Nephron progenitor cell (in vitro differentiated cells): ENCODE results near the gene WDR46.

ENCODE experiments used
- DNase-seq: peaks from one replicate; pipeline ENCODE4 v3.0.0; 2021
- H3K27ac Mint-ChIP-seq: 2 replicates; pipeline ENCODE4 v1.8.0; 2021; ENCODE audit warnings: mild to moderate bottlenecking, moderate library complexity, mixed read lengths
- H3K27me3 Mint-ChIP-seq: 2 replicates; pipeline ENCODE4 v1.8.0; 2021; ENCODE audit warnings: mild to moderate bottlenecking, low read depth, mixed read lengths; ENCODE audit not compliant: poor library complexity
- H3K36me3 Mint-ChIP-seq: 2 replicates; pipeline ENCODE4 v1.8.0; 2021; ENCODE audit warnings: low read depth, mixed read lengths
- H3K4me1 Mint-ChIP-seq: 2 replicates; pipeline ENCODE4 v1.8.0; 2021; ENCODE audit warnings: mixed read lengths
- H3K4me3 Mint-ChIP-seq: 2 replicates; pipeline ENCODE4 v1.8.0; 2021; ENCODE audit warnings: mild to moderate bottlenecking, moderate library complexity, mixed read lengths
- H3K9me3 Mint-ChIP-seq: 2 replicates; pipeline ENCODE4 v1.8.0; 2021; ENCODE audit warnings: mild to moderate bottlenecking, moderate library complexity, mixed read lengths
- TF ChIP-seq, protein P1 (sequence below): fragments of 200-600 bp; sonication (generic); IDR thresholded peaks from 2 replicates; pipeline ENCODE4 v1.5.0; 2021; ENCODE audit warnings: antibody characterized with exemption

The WDR46 gene

DNA sequence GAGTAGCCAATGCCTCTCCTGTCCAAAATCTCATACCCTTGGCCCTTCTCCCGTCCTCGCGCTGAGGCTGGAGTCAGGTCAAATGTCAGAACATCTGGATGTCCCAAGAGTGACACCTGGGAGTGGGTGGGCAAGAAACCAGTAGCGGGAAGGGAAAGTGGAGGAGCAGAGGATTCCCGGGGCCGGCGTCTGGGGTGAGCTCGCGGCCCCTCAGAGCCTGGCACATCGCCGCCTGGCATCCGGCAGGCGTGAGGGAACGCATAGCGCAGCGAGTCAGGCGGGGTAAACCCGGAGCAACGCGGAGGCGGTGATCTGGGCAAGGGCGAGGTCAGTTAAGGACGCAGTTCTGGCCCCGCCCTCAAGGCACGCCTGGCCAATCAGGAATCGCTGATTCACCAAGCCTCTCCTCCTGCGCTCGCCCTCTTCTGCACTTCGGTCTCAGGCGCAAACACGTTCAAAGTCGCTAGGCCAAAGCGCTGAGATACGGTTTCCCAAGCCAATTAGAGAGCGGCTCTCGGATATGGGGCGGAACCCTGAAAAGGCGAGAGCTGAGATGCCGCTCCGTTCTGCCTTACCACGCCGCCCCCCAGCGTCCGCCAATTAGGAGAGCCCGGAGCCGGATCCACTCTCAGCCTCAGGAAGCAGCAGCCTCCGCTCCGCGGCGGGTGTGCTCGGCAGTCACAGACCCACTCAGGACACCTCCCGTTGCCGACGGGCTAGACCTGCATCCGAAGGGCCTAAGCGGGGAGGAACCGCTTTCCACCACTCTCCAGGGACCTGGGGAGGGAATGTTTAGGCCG lies 39.9 kb downstream of the WDR46 start:
- H3K4me1 Mint-ChIP-seq: peaks cover 36% of the 10 kb centered on the region
- TF ChIP-seq, protein P1, sequence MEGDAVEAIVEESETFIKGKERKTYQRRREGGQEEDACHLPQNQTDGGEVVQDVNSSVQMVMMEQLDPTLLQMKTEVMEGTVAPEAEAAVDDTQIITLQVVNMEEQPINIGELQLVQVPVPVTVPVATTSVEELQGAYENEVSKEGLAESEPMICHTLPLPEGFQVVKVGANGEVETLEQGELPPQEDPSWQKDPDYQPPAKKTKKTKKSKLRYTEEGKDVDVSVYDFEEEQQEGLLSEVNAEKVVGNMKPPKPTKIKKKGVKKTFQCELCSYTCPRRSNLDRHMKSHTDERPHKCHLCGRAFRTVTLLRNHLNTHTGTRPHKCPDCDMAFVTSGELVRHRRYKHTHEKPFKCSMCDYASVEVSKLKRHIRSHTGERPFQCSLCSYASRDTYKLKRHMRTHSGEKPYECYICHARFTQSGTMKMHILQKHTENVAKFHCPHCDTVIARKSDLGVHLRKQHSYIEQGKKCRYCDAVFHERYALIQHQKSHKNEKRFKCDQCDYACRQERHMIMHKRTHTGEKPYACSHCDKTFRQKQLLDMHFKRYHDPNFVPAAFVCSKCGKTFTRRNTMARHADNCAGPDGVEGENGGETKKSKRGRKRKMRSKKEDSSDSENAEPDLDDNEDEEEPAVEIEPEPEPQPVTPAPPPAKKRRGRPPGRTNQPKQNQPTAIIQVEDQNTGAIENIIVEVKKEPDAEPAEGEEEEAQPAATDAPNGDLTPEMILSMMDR: no peak
- H3K4me3 Mint-ChIP-seq: peak overlapping the region; percentile 84
- H3K27me3 Mint-ChIP-seq: peaks cover 22% of the 10 kb centered on the region
- peak overlapping the region; percentile 93 for H3K27ac Mint-ChIP-seq
- no peaks in the 10 kb centered on the region for H3K9me3 Mint-ChIP-seq
- peaks cover 26% of the 10 kb centered on the region for H3K36me3 Mint-ChIP-seq
- peak; percentile 96 for DNase-seq

DNA sequence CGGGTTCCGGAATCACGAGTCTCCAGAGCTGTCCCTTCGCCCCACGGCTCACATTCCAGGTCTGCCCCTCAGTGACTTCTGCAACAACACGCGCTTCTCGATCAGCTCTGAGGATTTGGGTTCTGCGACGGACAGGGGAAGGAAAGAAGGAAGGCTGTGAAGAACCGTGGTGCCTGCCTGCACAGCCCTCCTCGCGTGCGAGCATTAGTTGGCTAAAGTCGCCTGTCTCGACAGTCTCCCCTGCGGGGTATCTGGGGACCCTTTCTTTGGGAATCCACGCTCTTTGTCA lies 40.5 kb downstream of the WDR46 start:
- TF ChIP-seq, protein P1: no peak
- Mint-ChIP-seq H3K9me3 (no peaks in the 10 kb centered on the region), H3K27me3 (peaks cover 27% of the 10 kb centered on the region), H3K4me3 (peak overlapping the region; percentile 84), H3K4me1 (peaks cover 36% of the 10 kb centered on the region), H3K36me3 (peaks cover 26% of the 10 kb centered on the region), H3K27ac (no peak overlapping the region)
- no peak for DNase-seq

DNA sequence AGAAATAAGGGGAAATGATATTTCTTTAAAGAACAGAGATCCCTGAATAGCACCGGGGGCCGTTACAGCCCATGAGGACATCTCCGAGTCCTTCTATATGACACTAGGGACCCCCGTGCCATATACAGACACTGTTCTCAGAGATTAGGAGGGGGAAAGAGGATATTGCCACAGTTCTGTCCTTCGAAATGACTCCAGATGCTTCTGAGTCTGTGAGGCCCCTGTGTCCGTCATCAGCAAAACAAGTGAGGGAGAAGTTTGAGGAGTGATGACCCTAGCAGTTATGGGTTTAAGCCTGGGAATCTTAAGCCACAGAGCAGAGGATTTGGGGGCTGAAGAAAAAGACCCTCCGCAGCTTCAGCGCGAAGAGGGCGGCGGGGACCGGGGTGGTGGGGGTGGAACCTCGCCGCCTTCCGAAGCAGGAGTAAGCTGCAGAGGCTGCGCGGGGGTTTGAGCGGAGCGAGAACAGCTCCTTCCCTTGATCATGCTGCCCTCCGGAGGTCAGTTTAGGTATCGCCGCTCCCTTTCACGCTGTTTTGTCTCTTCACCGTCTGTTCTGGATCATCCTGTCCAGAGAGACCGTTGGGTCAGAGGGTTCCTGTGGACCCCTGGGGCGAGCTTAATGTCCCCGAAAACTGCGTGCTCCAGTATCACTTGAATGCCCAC lies 40.9 kb downstream of the WDR46 start:
- H3K4me1 Mint-ChIP-seq: peaks cover 36% of the 10 kb centered on the region
- H3K27ac Mint-ChIP-seq: no peak overlapping the region
- H3K27me3 Mint-ChIP-seq: peaks cover 31% of the 10 kb centered on the region
- TF ChIP-seq, protein P1: peak; percentile 97
- peaks cover 26% of the 10 kb centered on the region for H3K36me3 Mint-ChIP-seq
- H3K4me3 Mint-ChIP-seq: peak overlapping the region; percentile 84
- no peaks in the 10 kb centered on the region for H3K9me3 Mint-ChIP-seq
- peak; percentile 96 for DNase-seq

DNA sequence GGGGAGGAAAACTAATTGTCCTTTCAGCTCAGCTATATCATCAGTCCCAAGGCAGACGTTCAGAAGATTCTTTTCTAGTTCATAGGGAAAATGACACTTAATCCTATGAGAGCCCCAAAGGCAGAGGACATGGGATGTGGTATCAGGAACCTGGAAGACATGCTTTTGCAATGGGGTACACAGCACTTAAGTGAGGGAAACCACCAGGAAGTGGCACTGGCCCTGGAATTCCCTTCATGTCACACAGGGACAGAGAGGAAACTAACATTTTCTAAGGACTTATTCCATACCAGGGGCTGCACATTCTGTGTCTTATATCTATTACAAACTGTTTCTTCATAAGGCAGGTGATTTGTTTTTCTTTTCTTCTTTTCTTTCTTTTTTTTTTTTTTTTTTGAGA lies 45.6 kb downstream of the WDR46 start:
- H3K27me3 Mint-ChIP-seq: peaks cover 61% of the 10 kb centered on the region
- TF ChIP-seq, protein P1: no peak

DNA sequence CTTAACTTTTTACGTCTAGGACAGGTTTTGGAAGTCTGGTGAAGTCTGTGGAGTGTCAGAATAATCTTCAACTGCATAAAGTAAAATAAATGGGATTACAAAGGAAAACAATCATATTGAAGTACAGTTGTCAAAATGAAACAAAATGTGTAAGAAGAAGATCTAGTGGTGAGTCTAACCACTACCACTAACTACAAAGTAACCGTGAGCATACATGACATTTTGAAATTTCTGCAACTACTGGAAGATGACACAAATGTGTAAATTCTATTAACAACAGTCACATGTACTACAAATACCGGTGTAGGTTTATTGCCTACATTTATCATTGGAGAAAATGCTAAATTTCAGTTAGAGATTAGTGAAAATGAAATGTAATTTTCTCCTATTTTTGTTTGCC lies 47.1 kb downstream of the WDR46 start:
- Mint-ChIP-seq H3K4me1 (peaks cover 29% of the 10 kb centered on the region), H3K4me3 (no peak overlapping the region), H3K9me3 (peaks cover 5% of the 10 kb centered on the region), H3K27ac (no peak overlapping the region), H3K27me3 (peaks cover 61% of the 10 kb centered on the region), H3K36me3 (no peaks in the 10 kb centered on the region)
- DNase-seq: no peak
- TF ChIP-seq, protein P1: no peak

More for the DNA sequence above, 45.6 kb downstream of the WDR46 start:
- H3K27ac Mint-ChIP-seq: no peak overlapping the region
- H3K4me3 Mint-ChIP-seq: no peak overlapping the region
- peaks cover 22% of the 10 kb centered on the region for H3K4me1 Mint-ChIP-seq
- no peaks in the 10 kb centered on the region for H3K36me3 Mint-ChIP-seq
- no peak for DNase-seq
- peaks cover 5% of the 10 kb centered on the region for H3K9me3 Mint-ChIP-seq
